NCI-H1092 treated with DMSO at 0.1 percent for 48 hours (cell line): ENCODE data around the gene RRAD.

Source experiments
- DNase-seq: peaks from one replicate; lab custom pipeline; 2025; lab: John Stamatoyannopoulos, UW

The RRAD gene

GRCh38 chr16:66917741-66918140, 7.6 kb downstream of the RRAD start:
- no peak for DNase-seq

- no peak for DNase-seq
These were observed 8.8 kb downstream of the RRAD start for GRCh38 chr16:66916518-66916917.

GRCh38 chr16:66915041-66915440, 10.3 kb downstream of the RRAD start:
- no peak for DNase-seq

GRCh38 chr16:66914541-66914940, 10.8 kb downstream of the RRAD start:
- no peak for DNase-seq

GRCh38 chr16:66913711-66914110, 11.6 kb downstream of the RRAD start:
- no peak for DNase-seq

GRCh38 chr16:66913081-66913480, 12.3 kb downstream of the RRAD start:
- DNase-seq: no peak

GRCh38 chr16:66911801-66912200, 13.5 kb downstream of the RRAD start:
- DNase-seq: no peak

GRCh38 chr16:66911112-66911511, 14.2 kb downstream of the RRAD start:
- DNase-seq: no peak

GRCh38 chr16:66910175-66910940, 15.0 kb downstream of the RRAD start:
- no peak for DNase-seq

GRCh38 chr16:66908762-66909559, 16.4 kb downstream of the RRAD start:
- no peak for DNase-seq

- no peak for DNase-seq
These were observed 17.2 kb downstream of the RRAD start for GRCh38 chr16:66908116-66908515.

- no peak for DNase-seq
These were observed 18.2 kb downstream of the RRAD start for GRCh38 chr16:66906916-66907836.

- no peak for DNase-seq
These were observed 19.4 kb downstream of the RRAD start for GRCh38 chr16:66905633-66906539.

GRCh38 chr16:66904846-66905632, 20.3 kb downstream of the RRAD start:
- DNase-seq: no peak

- no peak for DNase-seq
These were observed 20.9 kb downstream of the RRAD start for GRCh38 chr16:66904428-66904845.

GRCh38 chr16:66903544-66904427, 21.5 kb downstream of the RRAD start:
- DNase-seq: no peak

GRCh38 chr16:66902648-66903543, 22.4 kb downstream of the RRAD start:
- DNase-seq: no peak

- no peak for DNase-seq
These were observed 23.7 kb downstream of the RRAD start for GRCh38 chr16:66901626-66902025.
